Stomach (tissue), 9 donors: ENCODE data around the gene ANKRD11. TPM values are rescaled to one million over a fixed set of nuclear protein-coding genes. Genes with fewer than 3 reads are reported as not detected.
"Not testable (repeated sequence)": the region's sequence is repeated elsewhere in the genome, so short reads cannot be mapped to it uniquely, and the experiment has no call there.

ENCODE experiments used
- DNase-seq, 2 donors: peaks; one replicate each; pipeline versions ENCODE4 v3.0.0 to v3.0.0-alpha.2; 2013 to 2019
- H3K27ac ChIP-seq, 5 donors: fragments of 200-600 bp in 4 of 5; sonication (generic) in 4 of 5; one replicate each; pipeline ENCODE4 v1.5.1; 2013 to 2019; ENCODE audit warnings: mild to moderate bottlenecking in 1 of 5, moderate library complexity in 1 of 5
- H3K27me3 ChIP-seq, 3 donors: fragments of 200-600 bp; sonication (generic); one replicate each; pipeline ENCODE4 v1.5.1; 2017 to 2019; ENCODE audit warnings: mixed run types in 1 of 3
- H3K36me3 ChIP-seq, 4 donors: fragments of 200-600 bp; sonication (generic); 1 replicate in 3 of 4; 2 replicates in 1 of 4; pipeline ENCODE4 v1.5.1; 2016 to 2019
- H3K4me1 ChIP-seq, 4 donors: fragments of 200-600 bp; sonication (generic); one replicate each; pipeline ENCODE4 v1.5.1; 2016 to 2019
- H3K4me3 ChIP-seq, 4 donors: fragments of 200-600 bp; sonication (generic) in 3 of 4; one replicate each; pipeline ENCODE4 v1.5.1; 2016 to 2019; ENCODE audit warnings: mild to moderate bottlenecking in 1 of 4
- H3K9me3 ChIP-seq, 4 donors: fragments of 200-600 bp; sonication (generic); one replicate each; pipeline ENCODE4 v1.5.1; 2016 to 2019
- EP300 ChIP-seq: sonication (generic); formaldehyde crosslinking; IDR thresholded peaks from one replicate; pipeline ENCODE4 v1.6.1; 2017; ENCODE audit warnings: antibody characterized with exemption
- POLR2A ChIP-seq, 4 donors: fragments of 450-650 bp; IDR thresholded peaks; one replicate each; pipeline ENCODE4 v1.6.1; 2016; ENCODE audit warnings: antibody characterized with exemption in 4 of 4, control low read depth in 2 of 4, mild to moderate bottlenecking in 1 of 4, moderate library complexity in 1 of 4
- POLR2AphosphoS5 ChIP-seq, 3 donors: sonication (generic); formaldehyde crosslinking; IDR thresholded peaks; one replicate each; pipeline ENCODE4 v1.6.1; 2016; ENCODE audit warnings: antibody characterized with exemption in 3 of 3
- WGBS, 5 donors: extraction: QIAGEN DNeasy Blood & Tissue Kit in 3 of 5; methylation state at CpG; one replicate each; pipeline versions ENCODE4 v1.1.5 to v1.1.7; 2013 to 2018; 5-methylcytosine and 5-hydroxymethylcytosine counted together
- intact Hi-C: fragments of 100-400 bp; cut with DNase I; formaldehyde crosslinking; loops from one replicate; pipeline ENCODE4 v1.15.1; 2023; ENCODE audit warnings: low total_unique reads
- polyA plus RNA-seq, 3 donors: library from polyadenylated mRNA; stranded (reverse); fragments of 200-250 nt; gene quantifications; one replicate each; pipeline ENCODE4 v1.2.3, GENCODE V29; 2013
- total RNA-seq, 5 donors: library from RNA; depleted of rRNA; stranded (reverse); fragments of >200 nt; gene quantifications; one replicate each; pipeline versions ENCODE4 v1.1.0 to v1.2.3, GENCODE V29; 2014 to 2016
- TF ChIP-seq, protein P1 (sequence below), 7 experiments: fragments of 450-650 bp in 4 of 7; fragments of 200-600 bp in 3 of 7; sonication (generic) in 3 of 7; IDR thresholded peaks; one replicate each; pipeline ENCODE4 v1.5.1; 2016 to 2019; ENCODE audit warnings: antibody characterized with exemption in 7 of 7, control low read depth in 2 of 7, mild to moderate bottlenecking in 1 of 7
- donor health status: healthy with polysubstance abuse.
- donor health status: Bipolar disorder and iron deficiency.
- donor health status: healthy.

ANKRD11 gene
- total and polyA plus RNA-seq, 8 donors: 25.4 to 350 (median 88.7) TPM

DNA sequence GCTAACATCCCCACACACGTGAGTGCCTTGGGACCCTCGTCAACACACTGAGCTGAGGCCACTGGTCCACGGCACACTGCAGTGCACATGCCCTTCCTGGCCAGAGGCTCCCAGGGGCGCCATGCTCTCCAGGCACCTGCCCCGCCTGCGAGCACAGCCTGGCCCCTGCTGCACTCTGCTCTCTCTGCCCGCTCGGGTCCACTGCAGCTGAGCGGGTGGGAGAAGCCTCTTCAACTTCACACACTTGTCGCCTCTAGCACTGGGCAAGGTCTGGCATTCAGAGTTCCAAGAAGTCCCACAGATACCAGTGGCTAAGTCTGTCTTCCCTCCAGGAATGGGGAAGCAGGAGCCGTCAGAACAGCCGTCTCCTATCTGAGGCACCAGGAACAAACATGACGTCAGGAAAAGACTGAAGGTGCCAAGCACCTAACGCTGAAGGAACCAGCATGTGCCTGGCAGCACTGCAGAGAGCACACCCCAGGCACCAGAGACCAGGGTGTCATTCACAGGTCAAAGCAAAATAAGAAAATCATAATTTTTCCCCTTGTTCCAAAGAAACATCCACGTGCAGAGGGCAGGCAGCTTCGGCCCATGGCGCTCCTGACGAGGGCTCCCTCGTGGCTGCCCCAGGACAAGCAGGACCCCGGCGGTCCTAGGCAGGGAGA is 189.9 kb downstream of the ANKRD11 start:
- Histone ChIP-seq H3K4me3 (no peak overlapping the region), H3K27ac (peak overlapping the region; percentile 81 to 92 (median 86)), H3K36me3 (peaks cover 25 to 47% (median 30%) of the 10 kb centered on the region in 4 donors), H3K27me3 (no peaks in the 10 kb centered on the region), H3K4me1 (peaks cover 31 to 77% (median 61%) of the 10 kb centered on the region in 4 donors), H3K9me3 (no peaks in the 10 kb centered on the region)
- peak; percentile 73 to 82 for DNase-seq
- peak; percentile 78 to 94 (median 87) for TF ChIP-seq POLR2AphosphoS5 (IDR thresholded peaks at IDR 0.05)
- TF ChIP-seq EP300: peak; percentile 95
- TF ChIP-seq, protein P1, sequence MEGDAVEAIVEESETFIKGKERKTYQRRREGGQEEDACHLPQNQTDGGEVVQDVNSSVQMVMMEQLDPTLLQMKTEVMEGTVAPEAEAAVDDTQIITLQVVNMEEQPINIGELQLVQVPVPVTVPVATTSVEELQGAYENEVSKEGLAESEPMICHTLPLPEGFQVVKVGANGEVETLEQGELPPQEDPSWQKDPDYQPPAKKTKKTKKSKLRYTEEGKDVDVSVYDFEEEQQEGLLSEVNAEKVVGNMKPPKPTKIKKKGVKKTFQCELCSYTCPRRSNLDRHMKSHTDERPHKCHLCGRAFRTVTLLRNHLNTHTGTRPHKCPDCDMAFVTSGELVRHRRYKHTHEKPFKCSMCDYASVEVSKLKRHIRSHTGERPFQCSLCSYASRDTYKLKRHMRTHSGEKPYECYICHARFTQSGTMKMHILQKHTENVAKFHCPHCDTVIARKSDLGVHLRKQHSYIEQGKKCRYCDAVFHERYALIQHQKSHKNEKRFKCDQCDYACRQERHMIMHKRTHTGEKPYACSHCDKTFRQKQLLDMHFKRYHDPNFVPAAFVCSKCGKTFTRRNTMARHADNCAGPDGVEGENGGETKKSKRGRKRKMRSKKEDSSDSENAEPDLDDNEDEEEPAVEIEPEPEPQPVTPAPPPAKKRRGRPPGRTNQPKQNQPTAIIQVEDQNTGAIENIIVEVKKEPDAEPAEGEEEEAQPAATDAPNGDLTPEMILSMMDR (IDR thresholded peaks at IDR 0.05): no peak
- no peak for TF ChIP-seq POLR2A (IDR thresholded peaks at IDR 0.05)
- intact Hi-C loops: no loop called here
- WGBS, 5 donors: 33 to 63% (median 40%) methylated on average over 18 to 21 of the region's 21 CpGs

GRCh38 chr16:89299357-89300111 is 190.8 kb downstream of the ANKRD11 start:
- H3K9me3 ChIP-seq, DNase-seq, H3K27me3 ChIP-seq, intact Hi-C loops, H3K4me3 ChIP-seq: not testable (repeated sequence)
- H3K27ac ChIP-seq: peak overlapping the region; percentile 81 to 92 (median 86)
- peaks cover 38 to 86% (median 71%) of the 10 kb centered on the region in 4 donors for H3K4me1 ChIP-seq
- H3K36me3 ChIP-seq: peaks cover 18 to 38% (median 21%) of the 10 kb centered on the region in 4 donors
- 84 to 100% (median 93%) methylated on average over 2 to 10 of the region's 10 CpGs for WGBS, 5 donors

DNA sequence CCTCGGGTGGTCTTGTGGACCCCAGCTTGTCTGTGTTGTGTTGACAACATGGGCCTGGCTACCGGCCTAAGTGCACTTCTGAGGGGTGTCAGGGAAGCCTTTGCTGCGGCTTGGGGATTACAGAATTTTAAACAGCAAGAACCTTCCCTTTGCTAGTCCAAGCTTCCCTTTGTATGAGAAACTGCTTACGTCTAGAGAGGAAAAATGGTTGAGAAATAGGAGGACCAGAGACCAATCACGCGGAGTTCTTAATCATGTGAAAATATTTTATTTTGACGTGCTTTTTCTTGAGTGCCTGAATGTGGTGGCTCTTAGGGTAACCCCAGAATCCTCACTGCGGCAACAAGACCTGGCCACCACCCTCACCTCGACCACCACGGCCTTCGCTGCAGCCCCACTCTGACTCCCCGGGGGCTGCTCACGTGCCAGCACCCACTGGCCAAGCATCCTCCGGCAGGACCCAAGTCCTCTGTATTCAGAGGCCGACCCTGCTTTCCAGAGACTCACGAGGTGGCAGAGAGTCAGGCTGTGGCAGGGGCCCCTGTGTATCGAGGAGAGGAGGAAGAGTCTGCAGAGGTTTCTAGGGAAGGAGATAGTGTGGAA is 191.6 kb downstream of the ANKRD11 start:
- Histone ChIP-seq H3K27ac (peak overlapping the region in 4 of 5 donors; percentile 37 to 92 (median 88)), H3K4me1 (peaks cover 46 to 94% (median 79%) of the 10 kb centered on the region in 4 donors), H3K27me3 (no peaks in the 10 kb centered on the region), H3K4me3 (no peak overlapping the region), H3K36me3 (peaks cover 10 to 30% (median 14%) of the 10 kb centered on the region in 4 donors), H3K9me3 (no peaks in the 10 kb centered on the region)
- intact Hi-C loops: no loop called here
- DNase-seq: no peak
- TF ChIP-seq, protein P1 (IDR thresholded peaks at IDR 0.05): no peak
- TF ChIP-seq POLR2AphosphoS5 (IDR thresholded peaks at IDR 0.05) (peak in 1 of 3 donors; percentile 71), POLR2A (IDR thresholded peaks at IDR 0.05) (no peak), EP300 (no peak)
- 74 to 88% (median 81%) methylated on average over 17 of the region's 17 CpGs for WGBS, 5 donors

DNA sequence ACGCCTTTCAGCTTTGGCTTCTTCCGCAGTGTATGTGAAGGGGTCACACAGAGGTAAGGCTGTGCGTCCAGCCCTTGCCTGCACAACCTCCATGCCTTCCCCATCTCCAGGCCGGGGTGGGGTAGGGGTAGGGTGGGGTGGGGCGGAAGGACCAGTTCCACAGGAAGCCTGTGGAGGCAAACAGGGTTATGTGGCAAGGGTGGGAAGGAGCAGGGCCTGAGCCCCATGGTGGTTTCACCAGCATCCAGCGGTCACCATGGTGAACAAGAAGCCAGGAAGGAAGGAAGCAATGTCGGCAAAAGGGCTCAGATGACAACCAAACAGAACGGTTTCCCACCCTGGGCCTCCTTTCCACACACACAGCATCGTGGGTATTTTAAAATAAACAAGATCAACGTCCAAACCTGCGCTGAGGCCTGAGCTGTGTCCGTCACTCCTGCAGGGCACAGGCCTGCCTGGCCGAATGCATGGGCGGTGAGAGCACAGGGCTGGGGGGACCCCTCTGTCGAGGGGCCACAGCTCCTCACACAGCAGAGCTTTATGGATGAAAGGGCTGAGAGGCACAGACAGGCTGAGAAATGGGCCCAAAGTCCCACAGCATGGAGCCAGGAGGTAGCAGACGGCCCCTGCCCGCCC is 192.3 kb downstream of the ANKRD11 start:
- TF ChIP-seq POLR2A (IDR thresholded peaks at IDR 0.05) (no peak), EP300 (no peak), POLR2AphosphoS5 (IDR thresholded peaks at IDR 0.05) (no peak)
- TF ChIP-seq, protein P1 (IDR thresholded peaks at IDR 0.05): no peak

More for the DNA sequence above, 192.3 kb downstream of the ANKRD11 start:
- 67 to 71% (median 68%) methylated on average over 17 of the region's 17 CpGs for WGBS, 5 donors
- Histone ChIP-seq H3K9me3 (no peaks in the 10 kb centered on the region), H3K27me3 (no peaks in the 10 kb centered on the region), H3K4me3 (no peak overlapping the region), H3K36me3 (peaks cover 3 to 23% (median 7%) of the 10 kb centered on the region in 4 donors), H3K27ac (peak overlapping the region in 4 of 5 donors; percentile 8 to 92 (median 88)), H3K4me1 (peaks cover 47 to 96% (median 82%) of the 10 kb centered on the region in 4 donors)
- intact Hi-C loops: no loop called here
- peak in 1 of 2 donors; percentile 50 for DNase-seq
